Upper lobe of left lung (tissue), 4 donors: ENCODE measurements around the gene EXTL1.

Source experiments
- CTCF ChIP-seq, 6 experiments: fragments of 450-650 bp in 4 of 6; fragments of 200-600 bp in 2 of 6; sonication (generic) in 2 of 6; IDR thresholded peaks; one replicate each; pipeline ENCODE4 v1.5.1; 2016 to 2019; ENCODE audit warnings: antibody characterized with exemption in 6 of 6
- EP300 ChIP-seq, 4 donors: sonication (generic); formaldehyde crosslinking; IDR thresholded peaks; one replicate each; pipeline ENCODE4 v1.5.1; 2017; ENCODE audit warnings: antibody characterized with exemption in 4 of 4, control low read depth in 2 of 4
- POLR2A ChIP-seq, 4 donors: fragments of 450-650 bp; IDR thresholded peaks; one replicate each; pipeline ENCODE4 v1.5.1; 2016 to 2017; ENCODE audit warnings: antibody characterized with exemption in 4 of 4, mild to moderate bottlenecking in 2 of 4
- POLR2AphosphoS5 ChIP-seq, 2 donors: sonication (generic); formaldehyde crosslinking; IDR thresholded peaks; one replicate each; pipeline ENCODE4 v1.5.1; 2017; ENCODE audit warnings: antibody characterized with exemption in 2 of 2

GRCh38 chr1:26064553-26064952, 43.0 kb downstream of the EXTL1 start:
- TF ChIP-seq CTCF (IDR thresholded peaks at IDR 0.05): no peak
- no peak for TF ChIP-seq POLR2A (IDR thresholded peaks at IDR 0.05)
- no peak for TF ChIP-seq POLR2AphosphoS5 (IDR thresholded peaks at IDR 0.05)
- TF ChIP-seq EP300 (IDR thresholded peaks at IDR 0.05): no peak
